Measurements from ENCODE around the gene RPAIN. TPM values are rescaled to one million over a fixed set of nuclear protein-coding genes. Genes with fewer than 3 reads are reported as not detected.

Gene RPAIN
- total and polyA plus RNA-seq, 2 of the 13 experiments (the other 11 are each of a cell fraction or from before 2014, with no cell fraction given): 42.1 to 58.5 TPM

- BruUV-seq (replicated peaks): no TSS peak
- TF ChIP-seq TEF (CRISPR knock-in tag; IDR thresholded peaks at IDR 0.05): no peak
- no peak for TF ChIP-seq MAFG (CRISPR knock-in tag; IDR thresholded peaks at IDR 0.05)
- TF ChIP-seq ZNF256 (CRISPR knock-in tag; conservative IDR thresholded peaks at IDR 0.05): no peak
- TF ChIP-seq ZNF563 (CRISPR knock-in tag; IDR thresholded peaks at IDR 0.05): no peak
- no peak for TF ChIP-seq ZNF468 (CRISPR knock-in tag; IDR thresholded peaks at IDR 0.05)
- TF ChIP-seq ZNF597 (CRISPR knock-in tag; IDR thresholded peaks at IDR 0.05): no peak
- TF ChIP-seq MLX (CRISPR knock-in tag; IDR thresholded peaks at IDR 0.05): no peak
- TF ChIP-seq MLXIP (CRISPR knock-in tag; IDR thresholded peaks at IDR 0.05; ENCODE audit: borderline replicate concordance): no peak
- no peak for TF ChIP-seq PBX3 (CRISPR knock-in tag; IDR thresholded peaks at IDR 0.05; ENCODE audit: borderline replicate concordance)
- no peak for TF ChIP-seq RNF2 (conservative IDR thresholded peaks at IDR 0.05; ENCODE audit: low read depth)
- Histone ChIP-seq H3K9ac (ENCODE audit: insufficient read depth, low read depth, low read length) (no peak overlapping the region), H3K79me2 (ENCODE audit: insufficient read depth, low read length) (peaks cover 38% of the 10 kb centered on the region), H4K20me1 (ENCODE audit: insufficient read depth, low read length) (no peaks in the 10 kb centered on the region), H3K27ac (ENCODE audit: extremely low read length, insufficient read depth, low read length) (no peak overlapping the region), H3K27me3 (ENCODE audit: control insufficient read depth in 1 of 2, insufficient read depth in 2 of 2, low read length in 2 of 2) (no peaks in the 10 kb centered on the region), H2AFZ (ENCODE audit: low read length) (no peak overlapping the region), H3K36me3 (replicated peaks in 1 of 2; ENCODE audit: control insufficient read depth in 1 of 2, insufficient read depth in 2 of 2, low read length in 2 of 2) (peaks cover 16 to 63% of the 10 kb centered on the region in 2 experiments), H3K4me2 (ENCODE audit: low read depth, low read length) (no peak overlapping the region), H3K9me3 (ENCODE audit: low read length) (no peaks in the 10 kb centered on the region), H3K4me1 (ENCODE audit: insufficient read depth, low read length) (peaks cover 40% of the 10 kb centered on the region), H3K4me3 (replicated peaks in 1 of 3; ENCODE audit: insufficient read depth in 1 of 3, low read depth in 2 of 3, low read length in 3 of 3) (no peak overlapping the region)
- ChIA-PET CTCF (ENCODE audit: low intra/inter-chr PET ratio, low total read pairs) (no interaction called here), POLR2A (no interaction called here)
- intact Hi-C loops (cut with micrococcal nuclease; ENCODE audit: unreplicated experiment): no loop called here
- no peak for ATAC-seq
- no peak for DNase-seq (ENCODE audit: low spot score)
- 95% methylated on average over 4 of the region's 4 CpGs for WGBS (ENCODE audit: low lambda C conversion rate)
- in situ Hi-C loops (cut with HindIII; ENCODE audit: extremely low pct_ligation_motif_present, low pct_unique_long_range_greater_than_20kb): no loop called here
- FAIRE-seq: no peak
Observed at GRCh38 chr17:5413682-5414081, 6.3 kb upstream of the RPAIN start.
